K562 (cell line): Measurements from ENCODE around the gene TAF11. TPM values are rescaled to one million over a fixed set of nuclear protein-coding genes. Genes with fewer than 3 reads are reported as not detected.
A peak's percentile ranks its signal among the peaks of the same experiment; 100 is the strongest.

Experiments
- ARNT ChIP-seq, 2 experiments: fragments of 450-650 bp; IDR thresholded peaks; 2 replicates each; pipeline ENCODE4 v1.6.1; 2016; ENCODE audit warnings: mild to moderate bottlenecking in 1 of 2
- CREBBP ChIP-seq: IDR thresholded peaks from one replicate; pipeline ENCODE4 v1.6.1; 2012; ENCODE audit warnings: low read depth, mild to moderate bottlenecking, control low read depth, inconsistent platforms, low read length
- DIDO1 ChIP-seq: fragments of 450-650 bp; IDR thresholded peaks from 2 replicates; pipeline ENCODE4 v1.6.1; 2016; ENCODE audit warnings: low read depth, missing biosample characterization, missing genetic modification characterization
- E2F3 ChIP-seq: fragments of 250-450 bp; sonication (Bioruptor Pico); IDR thresholded peaks from 2 replicates; pipeline ENCODE4 v1.4.0; 2020; ENCODE audit warnings: mild to moderate bottlenecking
- ETV1 ChIP-seq: fragments of 450-650 bp; conservative IDR thresholded peaks from 2 replicates; pipeline ENCODE4 v1.6.1; 2016; ENCODE audit warnings: missing genetic modification characterization, control low read depth, low read depth, missing compliant biosample characterization
- HDAC3 ChIP-seq: fragments of 450-650 bp; IDR thresholded peaks from 2 replicates; pipeline ENCODE4 v1.6.1; 2018; ENCODE audit warnings: borderline replicate concordance, mild to moderate bottlenecking, moderate library complexity; ENCODE audit not compliant: partially characterized antibody
- HLTF ChIP-seq: fragments of 450-650 bp; IDR thresholded peaks from 2 replicates; pipeline ENCODE4 v1.6.1; 2016
- IRF1 ChIP-seq: sonication (generic); formaldehyde crosslinking; IDR thresholded peaks from 2 replicates; pipeline ENCODE4 v1.8.0; 2022; ENCODE audit warnings: missing genetic modification reagents, mild to moderate bottlenecking, borderline replicate concordance
- MEF2A ChIP-seq: IDR thresholded peaks from 2 replicates; pipeline ENCODE4 v1.6.1; 2011; ENCODE audit warnings: low read depth, mild to moderate bottlenecking, low read length, moderate library complexity; ENCODE audit not compliant: control insufficient read depth
- NR2C2 ChIP-seq, 2 experiments: fragments of 200-800 bp in 1 of 2; sonication (Bioruptor generic) in 1 of 2; sonication (generic) in 1 of 2; formaldehyde crosslinking in 1 of 2; IDR thresholded peaks; 2 replicates each; pipeline versions ENCODE4 v1.6.1 to v1.8.0; 2016 to 2022; ENCODE audit warnings: mild to moderate bottlenecking in 1 of 2, missing compliant biosample characterization in 1 of 2, missing genetic modification characterization in 1 of 2, missing genetic modification reagents in 1 of 2
- NUFIP1 ChIP-seq: fragments of 450-650 bp; IDR thresholded peaks from 2 replicates; pipeline ENCODE4 v1.6.1; 2018; ENCODE audit not compliant: partially characterized antibody
- POU5F1 ChIP-seq: fragments of 150-350 bp; IDR thresholded peaks from 2 replicates; pipeline ENCODE4 v1.6.1; 2014; ENCODE audit warnings: borderline replicate concordance, low read length, low read depth, mild to moderate bottlenecking; ENCODE audit not compliant: partially characterized antibody
- RCOR1 ChIP-seq, 2 experiments: IDR thresholded peaks; 2 replicates each; pipeline ENCODE4 v1.6.1; 2012; ENCODE audit warnings: low read depth in 2 of 2, low read length in 2 of 2, borderline replicate concordance in 1 of 2, improper control_type of control experiment in 1 of 2
- SMC3 ChIP-seq: conservative IDR thresholded peaks from 2 replicates; pipeline ENCODE4 v1.6.1; 2011; ENCODE audit warnings: low read depth, low read length, improper control_type of control experiment; ENCODE audit not compliant: insufficient read depth
- TCFL5 ChIP-seq: fragments of 250-450 bp; sonication (Bioruptor Pico); conservative IDR thresholded peaks from 2 replicates; pipeline ENCODE4 v1.6.1; 2021; ENCODE audit warnings: mild to moderate bottlenecking, moderate library complexity, matching md5 sums
- ZFPM2 ChIP-seq: fragments of 250-450 bp; sonication (Bioruptor Pico); IDR thresholded peaks from 2 replicates; pipeline ENCODE4 v1.5.1; 2022; ENCODE audit warnings: mild to moderate bottlenecking
- ZNF444 ChIP-seq: fragments of 250-450 bp; sonication (Bioruptor Pico); IDR thresholded peaks from 2 replicates; pipeline ENCODE4 v1.4.0; 2020; ENCODE audit warnings: mild to moderate bottlenecking, moderate library complexity
- polyA plus RNA-seq, 8 experiments: library from polyadenylated mRNA; depleted of rRNA in 4 of 8; stranded (reverse) in 5 of 8; unstranded in 3 of 8; fragments of >200 nt; fragmentation: Nextera tagmentation in 2 of 8; fragmentation: Illumina TruSeq in 1 of 8; extraction: Ambion mirVana in 2 of 8; extraction: Trizol in 1 of 8; gene quantifications; 2 replicates each; pipeline versions ENCODE4 v1.2.1 to v1.2.3, GENCODE V29; 2011 to 2014; ENCODE audit warnings: inconsistent platforms in 1 of 8, missing spikeins in 1 of 8
- total RNA-seq, 7 experiments: library from RNA; depleted of rRNA in 6 of 7; stranded (reverse); fragments of >200 nt in 6 of 7; fragmentation: Illumina TruSeq in 2 of 7; extraction: Trizol in 2 of 7; gene quantifications; 2 replicates each; pipeline versions ENCODE4 v1.2.1 to v1.2.3, GENCODE V29; 2011 to 2021; ENCODE audit warnings: low replicate concordance in 1 of 7
- TF ChIP-seq, protein P1 (sequence below): IDR thresholded peaks from 2 replicates; pipeline ENCODE4 v1.6.1; 2011; ENCODE audit warnings: borderline replicate concordance, low read depth, mild to moderate bottlenecking, moderate library complexity, low read length; ENCODE audit not compliant: insufficient read depth, poor library complexity, severe bottlenecking
- TF ChIP-seq, protein P2 (sequence below): sonication (generic); formaldehyde crosslinking; IDR thresholded peaks from 2 replicates; pipeline ENCODE4 v1.8.0; 2022; ENCODE audit warnings: mild to moderate bottlenecking, missing genetic modification reagents
- TF ChIP-seq, protein P3 (sequence below): fragments of 450-650 bp; formaldehyde crosslinking; conservative IDR thresholded peaks from 2 replicates; pipeline ENCODE4 v1.4.0; 2022; ENCODE audit warnings: mild to moderate bottlenecking, missing genetic modification characterization

TAF11 gene
- total and polyA plus RNA-seq, 9 of the 15 experiments (the other 6 are each of a cell fraction or from before 2014, with no cell fraction given): 40.9 to 91.9 (median 71.9) TPM

DNA sequence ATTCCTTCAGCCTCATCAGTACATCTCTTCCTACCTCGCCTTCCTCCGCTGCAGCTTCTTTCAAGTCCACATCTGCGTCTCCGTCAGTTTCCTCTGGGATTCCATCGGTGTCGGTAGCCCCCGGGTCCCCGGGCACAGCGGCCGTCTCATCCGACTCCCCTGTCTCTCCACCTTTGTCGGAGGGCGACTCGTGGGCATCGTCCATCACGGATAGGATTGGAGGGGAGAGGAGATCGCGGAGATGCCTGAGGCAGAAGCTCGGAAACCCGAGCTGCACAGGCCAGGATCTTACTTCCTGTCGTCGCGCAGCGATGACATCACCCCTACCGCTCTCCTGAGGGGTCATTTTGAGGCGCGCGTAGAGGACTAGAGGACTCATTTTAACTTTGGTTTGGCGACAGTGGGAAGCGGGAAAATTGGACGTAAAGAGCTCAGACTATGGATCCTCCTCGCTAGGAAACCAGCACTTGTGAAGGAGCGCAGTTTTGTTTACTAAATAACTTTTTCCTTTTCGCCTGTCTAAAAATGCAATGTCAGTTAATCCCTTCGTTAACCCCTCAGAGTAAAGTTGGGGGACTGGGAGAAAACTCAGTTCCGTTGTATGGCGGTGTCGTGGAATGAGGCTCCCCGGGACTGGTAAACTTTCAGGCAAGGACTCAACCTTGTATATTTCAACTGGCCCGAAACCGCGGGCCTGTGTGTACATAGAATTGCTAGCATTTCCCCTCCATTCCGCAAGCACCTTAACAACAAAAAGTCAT, at the start of gene TAF11 (continued):
- TF ChIP-seq TCFL5 (CRISPR knock-in tag): no peak
- TF ChIP-seq POU5F1: peak; percentile 85
- no peak; the same call in 1 of the 2 replicates for TF ChIP-seq MEF2A
- TF ChIP-seq E2F3 (CRISPR knock-in tag): peak; percentile 72
- TF ChIP-seq ARNT (IDR thresholded peaks at IDR 0.05): peak; percentile 45 to 52; a peak in 1 of 4 replicates
- TF ChIP-seq ETV1: peak; percentile 98
- no peak for TF ChIP-seq IRF1 (CRISPR knock-in tag)
- TF ChIP-seq, protein P1, sequence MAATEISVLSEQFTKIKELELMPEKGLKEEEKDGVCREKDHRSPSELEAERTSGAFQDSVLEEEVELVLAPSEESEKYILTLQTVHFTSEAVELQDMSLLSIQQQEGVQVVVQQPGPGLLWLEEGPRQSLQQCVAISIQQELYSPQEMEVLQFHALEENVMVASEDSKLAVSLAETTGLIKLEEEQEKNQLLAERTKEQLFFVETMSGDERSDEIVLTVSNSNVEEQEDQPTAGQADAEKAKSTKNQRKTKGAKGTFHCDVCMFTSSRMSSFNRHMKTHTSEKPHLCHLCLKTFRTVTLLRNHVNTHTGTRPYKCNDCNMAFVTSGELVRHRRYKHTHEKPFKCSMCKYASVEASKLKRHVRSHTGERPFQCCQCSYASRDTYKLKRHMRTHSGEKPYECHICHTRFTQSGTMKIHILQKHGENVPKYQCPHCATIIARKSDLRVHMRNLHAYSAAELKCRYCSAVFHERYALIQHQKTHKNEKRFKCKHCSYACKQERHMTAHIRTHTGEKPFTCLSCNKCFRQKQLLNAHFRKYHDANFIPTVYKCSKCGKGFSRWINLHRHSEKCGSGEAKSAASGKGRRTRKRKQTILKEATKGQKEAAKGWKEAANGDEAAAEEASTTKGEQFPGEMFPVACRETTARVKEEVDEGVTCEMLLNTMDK: no peak
- 0 out of 2 replicates have a peak, but pooled peaks have one; percentile 10 for TF ChIP-seq SMC3
- TF ChIP-seq, protein P2, sequence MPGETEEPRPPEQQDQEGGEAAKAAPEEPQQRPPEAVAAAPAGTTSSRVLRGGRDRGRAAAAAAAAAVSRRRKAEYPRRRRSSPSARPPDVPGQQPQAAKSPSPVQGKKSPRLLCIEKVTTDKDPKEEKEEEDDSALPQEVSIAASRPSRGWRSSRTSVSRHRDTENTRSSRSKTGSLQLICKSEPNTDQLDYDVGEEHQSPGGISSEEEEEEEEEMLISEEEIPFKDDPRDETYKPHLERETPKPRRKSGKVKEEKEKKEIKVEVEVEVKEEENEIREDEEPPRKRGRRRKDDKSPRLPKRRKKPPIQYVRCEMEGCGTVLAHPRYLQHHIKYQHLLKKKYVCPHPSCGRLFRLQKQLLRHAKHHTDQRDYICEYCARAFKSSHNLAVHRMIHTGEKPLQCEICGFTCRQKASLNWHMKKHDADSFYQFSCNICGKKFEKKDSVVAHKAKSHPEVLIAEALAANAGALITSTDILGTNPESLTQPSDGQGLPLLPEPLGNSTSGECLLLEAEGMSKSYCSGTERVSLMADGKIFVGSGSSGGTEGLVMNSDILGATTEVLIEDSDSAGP (CRISPR knock-in tag): no peak
- TF ChIP-seq CREBBP: no peak
- TF ChIP-seq, protein P3, sequence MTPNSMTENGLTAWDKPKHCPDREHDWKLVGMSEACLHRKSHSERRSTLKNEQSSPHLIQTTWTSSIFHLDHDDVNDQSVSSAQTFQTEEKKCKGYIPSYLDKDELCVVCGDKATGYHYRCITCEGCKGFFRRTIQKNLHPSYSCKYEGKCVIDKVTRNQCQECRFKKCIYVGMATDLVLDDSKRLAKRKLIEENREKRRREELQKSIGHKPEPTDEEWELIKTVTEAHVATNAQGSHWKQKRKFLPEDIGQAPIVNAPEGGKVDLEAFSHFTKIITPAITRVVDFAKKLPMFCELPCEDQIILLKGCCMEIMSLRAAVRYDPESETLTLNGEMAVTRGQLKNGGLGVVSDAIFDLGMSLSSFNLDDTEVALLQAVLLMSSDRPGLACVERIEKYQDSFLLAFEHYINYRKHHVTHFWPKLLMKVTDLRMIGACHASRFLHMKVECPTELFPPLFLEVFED: 0 out of 2 replicates have a peak, but pooled peaks have one; percentile 66
- peak; percentile 83 for TF ChIP-seq NR2C2 (CRISPR knock-in tag; IDR thresholded peaks at IDR 0.05)
- TF ChIP-seq NR2C2 (tag; IDR thresholded peaks at IDR 0.05): peak; percentile 92
- TF ChIP-seq RCOR1 (IDR thresholded peaks at IDR 0.05; ENCODE audit: borderline replicate concordance in 1 of 2, low read depth in 2 of 2, low read length in 2 of 2): peak in 1 of 2 experiments; percentile 87; a peak in 2 of 4 replicates
- peak; percentile 79; the same call in 1 of the 2 replicates for TF ChIP-seq HLTF
- peak; percentile 12 for TF ChIP-seq NUFIP1
- no peak for TF ChIP-seq ZFPM2
- peak; percentile 94 for TF ChIP-seq DIDO1 (tag)
- no peak for TF ChIP-seq HDAC3
- no peak for TF ChIP-seq ZNF444 (CRISPR knock-in tag)
